ENCODE measurements around the gene OLFM1.

Gene OLFM1

GRCh38 chr9:135085830-135086546, 1.5 kb upstream of the OLFM1 start:
- peak; percentile 11 for DNase-seq (ENCODE audit: low read depth)
- H3K4me3 ChIP-seq (ENCODE audit: low read length), result no peak overlapping the region
- TF ChIP-seq CTCF (IDR thresholded peaks at IDR 0.05; ENCODE audit: insufficient read depth, low read depth, low read length, missing control alignments), result peak; percentile 49

GRCh38 chr9:135086597-135087488, 625 bp upstream of the OLFM1 start:
- no peak for DNase-seq (ENCODE audit: low read depth)
- no peak for TF ChIP-seq CTCF (IDR thresholded peaks at IDR 0.05; ENCODE audit: insufficient read depth, low read depth, low read length, missing control alignments)
- no peak overlapping the region for H3K4me3 ChIP-seq (ENCODE audit: low read length)

GRCh38 chr9:135087899-135088347, 455 bp downstream of the OLFM1 start:
- no peak for TF ChIP-seq CTCF (IDR thresholded peaks at IDR 0.05; ENCODE audit: insufficient read depth, low read depth, low read length, missing control alignments)
- H3K4me3 ChIP-seq (ENCODE audit: low read length), result no peak overlapping the region
- DNase-seq (ENCODE audit: low read depth), result no peak

GRCh38 chr9:135088348-135088978, 995 bp downstream of the OLFM1 start:
- no peak overlapping the region for H3K4me3 ChIP-seq (ENCODE audit: low read length)
- DNase-seq (ENCODE audit: low read depth), result no peak
- no peak for TF ChIP-seq CTCF (IDR thresholded peaks at IDR 0.05; ENCODE audit: insufficient read depth, low read depth, low read length, missing control alignments)

GRCh38 chr9:135088979-135089847, 1.7 kb downstream of the OLFM1 start:
- H3K4me3 ChIP-seq (ENCODE audit: low read length), result no peak overlapping the region
- DNase-seq (ENCODE audit: low read depth), result no peak
- no peak for TF ChIP-seq CTCF (IDR thresholded peaks at IDR 0.05; ENCODE audit: insufficient read depth, low read depth, low read length, missing control alignments)

- no peak overlapping the region for H3K4me3 ChIP-seq (ENCODE audit: low read length)
- TF ChIP-seq CTCF (IDR thresholded peaks at IDR 0.05; ENCODE audit: insufficient read depth, low read depth, low read length, missing control alignments), result no peak
- no peak for DNase-seq (ENCODE audit: low read depth)
These were observed 2.6 kb downstream of the OLFM1 start for GRCh38 chr9:135090081-135090480.

All from epithelial cell of esophagus (primary cell).